GM23248 (cell line): Measurements from ENCODE around the gene AKR1B15. TPM values are rescaled to one million over a fixed set of nuclear protein-coding genes. Genes with fewer than 3 reads are reported as not detected.

ENCODE experiments used
- DNase-seq: peaks from one replicate; pipeline ENCODE4 v3.0.0-alpha.2; 2015
- H2AFZ ChIP-seq: fragments of 200-600 bp; sonication (generic); 2 replicates; pipeline ENCODE4 v1.6.1; 2016; ENCODE audit warnings: antibody characterized with exemption
- H3F3A ChIP-seq: fragments of 200-600 bp; sonication (generic); 2 replicates; pipeline ENCODE4 v1.6.1; 2016; ENCODE audit warnings: mild to moderate bottlenecking, antibody characterized with exemption, mixed run types; ENCODE audit not compliant: insufficient read depth
- H3K27ac ChIP-seq: fragments of 200-600 bp; sonication (generic); 2 replicates; pipeline ENCODE4 v1.5.1; 2016; ENCODE audit warnings: mild to moderate bottlenecking
- H3K27me3 ChIP-seq: fragments of 200-600 bp; sonication (generic); replicated peaks from 2 replicates; pipeline ENCODE4 v1.6.1; 2016; ENCODE audit warnings: mild to moderate bottlenecking; ENCODE audit not compliant: insufficient read depth
- H3K36me3 ChIP-seq: fragments of 200-600 bp; sonication (generic); 2 replicates; pipeline ENCODE4 v1.6.1; 2016; ENCODE audit warnings: low read depth, mild to moderate bottlenecking
- H3K4me1 ChIP-seq: fragments of 200-600 bp; sonication (generic); 2 replicates; pipeline ENCODE4 v1.6.1; 2016; ENCODE audit warnings: mild to moderate bottlenecking; ENCODE audit not compliant: insufficient read depth
- H3K4me2 ChIP-seq: fragments of 200-600 bp; sonication (generic); one replicate; pipeline ENCODE4 v1.6.1; 2016; ENCODE audit warnings: mild to moderate bottlenecking; ENCODE audit not compliant: unreplicated experiment
- H3K4me3 ChIP-seq: fragments of 200-600 bp; sonication (generic); 2 replicates; pipeline ENCODE4 v1.5.1; 2016; ENCODE audit warnings: mild to moderate bottlenecking
- H3K79me2 ChIP-seq: fragments of 200-600 bp; sonication (generic); 2 replicates; pipeline ENCODE4 v1.6.1; 2016; ENCODE audit warnings: mild to moderate bottlenecking; ENCODE audit not compliant: insufficient read depth
- H3K9ac ChIP-seq: fragments of 200-600 bp; sonication (generic); 2 replicates; pipeline ENCODE4 v1.6.1; 2016; ENCODE audit warnings: mild to moderate bottlenecking
- H3K9me2 ChIP-seq: fragments of 200-600 bp; sonication (generic); 2 replicates; pipeline ENCODE4 v1.6.1; 2016; ENCODE audit warnings: mixed run types, mild to moderate bottlenecking, moderate library complexity; ENCODE audit not compliant: insufficient read depth
- H3K9me3 ChIP-seq: fragments of 200-600 bp; sonication (generic); one replicate; pipeline ENCODE4 v1.6.1; 2017; ENCODE audit warnings: low read depth
- H4K20me1 ChIP-seq: fragments of 200-600 bp; sonication (generic); 2 replicates; pipeline ENCODE4 v1.6.0; 2016; ENCODE audit not compliant: insufficient read depth
- EZH2 ChIP-seq: fragments of 200-600 bp; sonication (generic); IDR thresholded peaks from 2 replicates; pipeline ENCODE4 v1.6.1; 2018; ENCODE audit warnings: antibody characterized with exemption, mild to moderate bottlenecking; ENCODE audit not compliant: insufficient read depth, poor library complexity, severe bottlenecking
- EZH2phosphoT487 ChIP-seq: fragments of 200-600 bp; sonication (generic); IDR thresholded peaks from 2 replicates; pipeline ENCODE4 v1.6.1; 2018; ENCODE audit warnings: antibody characterized with exemption, moderate library complexity, mild to moderate bottlenecking, low read depth; ENCODE audit not compliant: insufficient read depth
- WGBS, 2 experiments: methylation state at CpG; one replicate each; pipeline ENCODE4 v1.1.6; 2015 to 2017; ENCODE audit warnings: low lambda C conversion rate in 2 of 2, low coverage in 1 of 2; ENCODE audit errors: missing lambda C conversion rate in 2 of 2; 5-methylcytosine and 5-hydroxymethylcytosine counted together
- in situ Hi-C: fragments of 300-500 bp; cut with MboI; formaldehyde crosslinking; loops from 2 replicates; pipeline ENCODE4 v1.15.0; 2020
- polyA plus RNA-seq: library from polyadenylated mRNA; unstranded; fragments of >200 nt; fragmentation: Nextera tagmentation; extraction: Ambion mirVana; gene quantifications from 2 replicates; pipeline ENCODE4 v1.2.1, GENCODE V29; 2016
- total RNA-seq: library from RNA; depleted of rRNA; stranded (reverse); fragments of >200 nt; shearing (Covaris generic); gene quantifications from 2 replicates; pipeline ENCODE4 v1.2.3, GENCODE V29; 2014; rRNA removed

AKR1B15 gene
- total and polyA plus RNA-seq, 2 experiments from 2014 or later = not detected

DNA sequence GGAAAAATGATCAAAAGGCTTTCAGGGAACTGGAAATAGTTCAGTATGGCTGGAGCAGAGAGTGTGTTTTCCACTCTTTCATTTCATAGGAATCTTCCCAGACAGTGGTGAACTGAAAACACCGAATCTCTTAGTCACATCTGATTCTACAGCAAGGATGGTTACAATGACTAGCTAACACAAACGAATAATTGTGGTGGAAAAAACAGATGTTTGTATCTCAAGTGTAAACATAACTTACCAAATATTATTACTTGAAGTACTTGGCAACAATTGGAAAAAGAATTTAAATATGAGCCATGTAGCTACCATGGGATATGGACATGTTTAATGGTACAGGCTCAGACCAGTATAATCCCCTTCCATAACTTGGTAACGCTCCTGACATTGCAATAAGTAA lies 76.6 kb downstream of the AKR1B15 start:
- Histone ChIP-seq H3K4me3 (no peak overlapping the region), H3K4me1 (peaks cover 18% of the 10 kb centered on the region), H3K9ac (peak overlapping the region; percentile 47), H4K20me1 (no peaks in the 10 kb centered on the region), H3K4me2 (peak overlapping the region; percentile 38), H3K27ac (peak overlapping the region; percentile 75), H3K27me3 (no peaks in the 10 kb centered on the region), H3K36me3 (no peaks in the 10 kb centered on the region), H3K9me2 (peaks cover 12% of the 10 kb centered on the region), H2AFZ (no peak overlapping the region), H3F3A (peaks cover 20% of the 10 kb centered on the region), H3K79me2 (no peaks in the 10 kb centered on the region), H3K9me3 (no peaks in the 10 kb centered on the region)
- peak; percentile 92 for DNase-seq
- 3% methylated on average over 3 of the region's 3 CpGs for WGBS, 2 experiments
- TF ChIP-seq EZH2 (no peak), EZH2phosphoT487 (0 out of 2 replicates have a peak, but pooled peaks have one; percentile 37)
- in situ Hi-C loops = no loop called here

DNA sequence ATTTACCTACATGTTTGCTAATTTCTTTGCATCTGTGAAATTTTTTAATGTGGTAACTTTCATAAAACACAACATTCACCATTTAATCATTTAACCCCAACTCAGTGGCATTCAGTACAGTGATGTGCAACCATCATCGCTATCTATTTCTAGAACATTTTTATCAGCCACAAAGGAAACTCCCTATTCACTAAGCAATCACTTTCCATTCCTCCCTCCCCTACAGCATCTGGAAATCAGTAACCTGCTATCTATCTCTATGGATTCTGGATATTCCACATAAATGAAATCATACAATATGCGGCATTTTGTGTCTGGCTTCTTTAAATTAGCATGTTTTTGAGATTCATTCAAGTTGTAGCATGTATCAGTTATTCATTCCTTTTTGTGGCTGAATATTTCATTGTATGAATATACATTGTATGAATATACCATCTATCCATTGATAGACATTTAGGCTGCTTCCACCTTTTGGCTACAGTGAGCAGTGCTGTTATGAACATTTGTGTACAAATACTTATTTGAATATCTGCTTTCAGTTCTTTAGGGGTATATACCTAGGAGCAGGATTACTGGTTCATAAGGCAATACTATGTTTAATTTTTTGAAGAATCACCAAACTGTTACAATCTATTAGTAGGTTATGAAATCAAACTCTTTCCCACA lies 78.3 kb downstream of the AKR1B15 start:
- Histone ChIP-seq H3K9me2 (peaks cover 12% of the 10 kb centered on the region), H3K4me1 (peaks cover 13% of the 10 kb centered on the region), H3K36me3 (no peaks in the 10 kb centered on the region), H2AFZ (no peak overlapping the region), H3K9ac (no peak overlapping the region), H3K79me2 (no peaks in the 10 kb centered on the region), H3K27ac (no peak overlapping the region), H3K4me3 (no peak overlapping the region), H3F3A (peaks cover 17% of the 10 kb centered on the region; the same call in 1 of the 2 replicates), H3K27me3 (no peaks in the 10 kb centered on the region), H3K9me3 (no peaks in the 10 kb centered on the region), H3K4me2 (no peak overlapping the region), H4K20me1 (no peaks in the 10 kb centered on the region)
- TF ChIP-seq EZH2phosphoT487 (no peak), EZH2 (no peak)
- DNase-seq = no peak
- in situ Hi-C loops = no loop called here
- 91 to 92% methylated on average over 2 of the region's 2 CpGs for WGBS, 2 experiments

DNA sequence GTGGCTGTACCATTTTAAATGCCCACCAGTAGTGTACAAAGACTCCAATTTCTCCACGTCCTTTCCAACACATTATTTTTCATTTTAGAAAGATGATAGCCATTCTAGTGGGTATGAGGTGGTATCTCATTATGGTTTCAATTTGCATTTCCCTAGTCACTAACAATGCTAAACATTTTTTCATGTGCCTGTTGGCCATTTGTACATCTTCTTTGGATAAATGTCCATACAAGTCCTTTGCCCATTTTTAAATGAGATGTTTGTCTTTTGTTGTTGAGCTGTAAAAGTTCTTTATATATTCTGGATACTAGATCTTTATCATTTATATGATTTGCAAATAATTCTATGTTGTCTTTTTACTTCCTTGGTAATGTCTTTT lies 78.9 kb downstream of the AKR1B15 start:
- H3K9me2 ChIP-seq = peaks cover 12% of the 10 kb centered on the region
- no peak overlapping the region for H3K4me2 ChIP-seq
- H3K4me1 ChIP-seq = peaks cover 13% of the 10 kb centered on the region
- no peak overlapping the region for H2AFZ ChIP-seq
- no peaks in the 10 kb centered on the region for H3K36me3 ChIP-seq
- no peak for TF ChIP-seq EZH2phosphoT487
- TF ChIP-seq EZH2 = no peak
- no peaks in the 10 kb centered on the region for H3K27me3 ChIP-seq
- H4K20me1 ChIP-seq = no peaks in the 10 kb centered on the region
- H3K79me2 ChIP-seq = no peaks in the 10 kb centered on the region
- WGBS, 2 experiments = 48 to 50% methylated on average over 1 of the region's 1 CpG
- in situ Hi-C loops = no loop called here
- H3K9ac ChIP-seq = no peak overlapping the region
- DNase-seq = no peak
- H3K4me3 ChIP-seq = no peak overlapping the region
- H3F3A ChIP-seq = peaks cover 17% of the 10 kb centered on the region; the same call in 1 of the 2 replicates
- H3K9me3 ChIP-seq = no peaks in the 10 kb centered on the region
- H3K27ac ChIP-seq = no peak overlapping the region

DNA sequence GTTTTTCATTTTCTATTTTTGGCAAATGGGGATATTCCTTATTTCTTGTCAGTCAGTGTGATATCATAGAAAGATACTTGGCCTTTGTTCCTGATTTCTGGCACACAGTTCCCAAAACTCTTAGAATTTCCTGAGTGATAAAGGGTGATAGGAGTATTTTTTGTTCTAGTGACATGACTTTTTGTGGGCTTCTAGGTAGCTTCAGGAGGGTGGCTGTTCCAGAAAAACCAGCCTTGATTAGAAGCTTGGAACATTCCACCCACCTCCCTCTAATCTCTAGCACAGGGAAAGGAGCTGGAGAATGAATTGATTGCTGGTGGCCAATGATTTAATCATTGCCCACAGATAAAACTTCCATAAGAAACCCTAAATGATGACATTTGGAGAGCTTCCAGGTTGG lies 80.5 kb downstream of the AKR1B15 start:
- H3K4me1 ChIP-seq = peaks cover 13% of the 10 kb centered on the region
- H3K79me2 ChIP-seq = no peaks in the 10 kb centered on the region
- in situ Hi-C loops = no loop called here
- no peak overlapping the region for H2AFZ ChIP-seq
- no peaks in the 10 kb centered on the region for H3K27me3 ChIP-seq
- H3K4me2 ChIP-seq = no peak overlapping the region
- H3K4me3 ChIP-seq = no peak overlapping the region
- no peaks in the 10 kb centered on the region for H3K36me3 ChIP-seq
- no peak overlapping the region for H3K27ac ChIP-seq
- H3K9ac ChIP-seq = no peak overlapping the region
- H3K9me2 ChIP-seq = peaks cover 9% of the 10 kb centered on the region
- peaks cover 17% of the 10 kb centered on the region; the same call in 1 of the 2 replicates for H3F3A ChIP-seq
- DNase-seq = no peak
- no peaks in the 10 kb centered on the region for H3K9me3 ChIP-seq
- no peak for TF ChIP-seq EZH2
- no peak for TF ChIP-seq EZH2phosphoT487
- H4K20me1 ChIP-seq = no peaks in the 10 kb centered on the region

Other genes starting within 250 kb of the AKR1B15 start
- 12.9 and 15.6 TPM in 2 replicates for gene SLC35B4, start 232.2 kb upstream of the AKR1B15 start, total RNA-seq
- gene SLC35B4, start 232.2 kb upstream of the AKR1B15 start, polyA plus RNA-seq = 22.2 and 25.7 TPM in 2 replicates
- 55.1 and 61.0 TPM in 2 replicates for gene AKR1B1, start 90.0 kb upstream of the AKR1B15 start, total RNA-seq
- gene AKR1B1, start 90.0 kb upstream of the AKR1B15 start, polyA plus RNA-seq = 164 and 176 TPM in 2 replicates
- gene AKR1B10, start 21.5 kb upstream of the AKR1B15 start, total RNA-seq = not detected in 2 replicates
- gene AKR1B10, start 21.5 kb upstream of the AKR1B15 start, polyA plus RNA-seq = 0.34 TPM in 1 of 2 replicates, not detected in the other
- 33.3 and 37.4 TPM in 2 replicates for gene BPGM, start 97.7 kb downstream of the AKR1B15 start, total RNA-seq
- gene BPGM, start 97.7 kb downstream of the AKR1B15 start, polyA plus RNA-seq = 41.3 and 41.6 TPM in 2 replicates
- 674 and 698 TPM in 2 replicates for gene CALD1, start 230.5 kb downstream of the AKR1B15 start, total RNA-seq
- gene CALD1, start 230.5 kb downstream of the AKR1B15 start, polyA plus RNA-seq = 1,687 and 1,703 TPM in 2 replicates